ENCODE results near the gene KDM2B.

DNA sequence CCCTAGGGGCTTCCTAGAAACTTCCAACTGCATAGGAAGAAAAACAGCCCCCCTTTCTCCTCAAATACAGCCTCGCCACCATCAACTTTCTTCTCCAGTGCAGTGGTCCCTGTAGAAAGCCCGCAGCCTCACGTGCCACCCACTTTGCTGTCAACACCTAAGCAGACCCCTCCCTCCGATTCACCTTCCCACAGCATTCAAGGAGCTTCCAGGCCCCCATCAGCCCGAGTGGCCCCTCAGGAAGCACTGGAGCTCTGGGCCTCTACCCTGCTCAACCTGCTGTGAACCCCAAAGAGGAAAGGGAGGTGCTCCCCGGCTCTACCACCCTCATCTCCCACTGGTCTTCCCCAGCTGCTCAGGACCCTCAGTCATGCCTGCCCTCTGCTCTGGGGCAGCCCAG is 125.9 kb downstream of the KDM2B start:
- TF ChIP-seq POLR2A (IDR thresholded peaks at IDR 0.05) = no peak
- TF ChIP-seq, protein P1, sequence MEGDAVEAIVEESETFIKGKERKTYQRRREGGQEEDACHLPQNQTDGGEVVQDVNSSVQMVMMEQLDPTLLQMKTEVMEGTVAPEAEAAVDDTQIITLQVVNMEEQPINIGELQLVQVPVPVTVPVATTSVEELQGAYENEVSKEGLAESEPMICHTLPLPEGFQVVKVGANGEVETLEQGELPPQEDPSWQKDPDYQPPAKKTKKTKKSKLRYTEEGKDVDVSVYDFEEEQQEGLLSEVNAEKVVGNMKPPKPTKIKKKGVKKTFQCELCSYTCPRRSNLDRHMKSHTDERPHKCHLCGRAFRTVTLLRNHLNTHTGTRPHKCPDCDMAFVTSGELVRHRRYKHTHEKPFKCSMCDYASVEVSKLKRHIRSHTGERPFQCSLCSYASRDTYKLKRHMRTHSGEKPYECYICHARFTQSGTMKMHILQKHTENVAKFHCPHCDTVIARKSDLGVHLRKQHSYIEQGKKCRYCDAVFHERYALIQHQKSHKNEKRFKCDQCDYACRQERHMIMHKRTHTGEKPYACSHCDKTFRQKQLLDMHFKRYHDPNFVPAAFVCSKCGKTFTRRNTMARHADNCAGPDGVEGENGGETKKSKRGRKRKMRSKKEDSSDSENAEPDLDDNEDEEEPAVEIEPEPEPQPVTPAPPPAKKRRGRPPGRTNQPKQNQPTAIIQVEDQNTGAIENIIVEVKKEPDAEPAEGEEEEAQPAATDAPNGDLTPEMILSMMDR (IDR thresholded peaks at IDR 0.05) = no peak

Measured in esophagus squamous epithelium (tissue), 4 donors.